Liver (tissue), 3 donors: Measurements from ENCODE around the gene GRIN3B.

Experiments used
- ATF3 ChIP-seq: IDR thresholded peaks from 2 replicates; pipeline ENCODE4 v1.6.1; 2016; ENCODE audit warnings: antibody characterized with exemption
- EGR1 ChIP-seq, 2 donors: IDR thresholded peaks; 2 replicates each; pipeline ENCODE4 v1.6.1; 2016 to 2018; ENCODE audit warnings: antibody characterized with exemption in 2 of 2, low read depth in 2 of 2
- GABPA ChIP-seq, 2 donors: IDR thresholded peaks in 1 of 2; conservative IDR thresholded peaks in 1 of 2; 2 replicates each; pipeline ENCODE4 v1.6.1; 2016; ENCODE audit warnings: antibody characterized with exemption in 2 of 2, mild to moderate bottlenecking in 1 of 2, moderate library complexity in 1 of 2
- HNF4G ChIP-seq: IDR thresholded peaks from 2 replicates; pipeline ENCODE4 v1.6.1; 2016; ENCODE audit warnings: antibody characterized with exemption
- NR2F2 ChIP-seq: IDR thresholded peaks from 2 replicates; pipeline ENCODE4 v1.6.1; 2016; ENCODE audit warnings: antibody characterized with exemption
- RAD21 ChIP-seq, 2 donors: IDR thresholded peaks; 2 replicates each; pipeline ENCODE4 v1.6.1; 2016; ENCODE audit warnings: antibody characterized with exemption in 2 of 2, mild to moderate bottlenecking in 2 of 2
- REST ChIP-seq: IDR thresholded peaks from 2 replicates; pipeline ENCODE4 v1.6.1; 2016; ENCODE audit warnings: antibody characterized with exemption, mild to moderate bottlenecking
- SP1 ChIP-seq: IDR thresholded peaks from 2 replicates; pipeline ENCODE4 v1.6.1; 2018; ENCODE audit warnings: antibody characterized with exemption, mild to moderate bottlenecking
- TAF1 ChIP-seq: conservative IDR thresholded peaks from 2 replicates; pipeline ENCODE4 v1.6.1; 2016; ENCODE audit warnings: antibody characterized with exemption, mild to moderate bottlenecking
- TF ChIP-seq, protein P1 (sequence below): fragments of 150-350 bp; IDR thresholded peaks from 2 replicates; pipeline ENCODE4 v1.5.1; 2017; ENCODE audit warnings: improper control_type of control experiment, low read depth, low read length; ENCODE audit not compliant: missing input control
- TF ChIP-seq, protein P2 (sequence below): IDR thresholded peaks from 2 replicates; pipeline ENCODE4 v1.6.1; 2016; ENCODE audit warnings: antibody characterized with exemption
- donor health status: healthy.
- donor health status: healthy.

DNA sequence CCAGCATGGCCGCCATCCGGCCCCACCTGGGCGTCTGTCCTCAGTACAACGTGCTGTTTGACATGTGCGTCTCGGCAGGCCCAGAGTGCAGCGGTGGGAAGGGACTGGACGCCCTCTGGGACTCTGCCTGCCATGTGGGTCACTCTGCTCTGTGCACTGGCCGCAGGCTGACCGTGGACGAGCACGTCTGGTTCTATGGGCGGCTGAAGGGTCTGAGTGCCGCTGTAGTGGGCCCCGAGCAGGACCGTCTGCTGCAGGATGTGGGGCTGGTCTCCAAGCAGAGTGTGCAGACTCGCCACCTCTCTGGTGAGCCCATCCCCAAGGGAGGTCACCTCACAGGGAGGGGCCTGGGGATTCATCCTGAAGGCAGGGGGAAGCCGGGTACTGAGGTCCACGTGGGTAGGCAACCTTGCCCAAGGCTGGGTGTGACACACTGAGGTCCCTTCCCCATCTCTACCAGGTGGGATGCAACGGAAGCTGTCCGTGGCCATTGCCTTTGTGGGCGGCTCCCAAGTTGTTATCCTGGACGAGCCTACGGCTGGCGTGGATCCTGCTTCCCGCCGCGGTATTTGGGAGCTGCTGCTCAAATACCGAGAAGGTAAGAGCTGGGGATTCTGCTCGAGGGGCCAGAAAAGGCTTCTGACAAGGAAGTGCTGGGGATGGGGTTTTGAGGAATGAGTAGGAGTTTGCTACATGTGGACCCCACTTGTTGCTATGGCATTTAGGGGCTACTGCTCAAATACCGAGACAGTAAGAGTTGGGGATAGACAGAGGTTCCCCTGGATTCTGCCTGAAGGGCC lies 51.0 kb downstream of the GRIN3B start:
- TF ChIP-seq TAF1 (no peak), ATF3 (no peak), HNF4G (no peak), EGR1 (IDR thresholded peaks at IDR 0.05; ENCODE audit: low read depth in 2 of 2) (no peak), RAD21 (IDR thresholded peaks at IDR 0.05) (no peak), REST (no peak), SP1 (no peak), NR2F2 (no peak), GABPA (IDR thresholded peaks at IDR 0.05 in 1 of 2, conservative IDR thresholded peaks at IDR 0.05 in 1 of 2) (no peak)
- TF ChIP-seq, protein P1, sequence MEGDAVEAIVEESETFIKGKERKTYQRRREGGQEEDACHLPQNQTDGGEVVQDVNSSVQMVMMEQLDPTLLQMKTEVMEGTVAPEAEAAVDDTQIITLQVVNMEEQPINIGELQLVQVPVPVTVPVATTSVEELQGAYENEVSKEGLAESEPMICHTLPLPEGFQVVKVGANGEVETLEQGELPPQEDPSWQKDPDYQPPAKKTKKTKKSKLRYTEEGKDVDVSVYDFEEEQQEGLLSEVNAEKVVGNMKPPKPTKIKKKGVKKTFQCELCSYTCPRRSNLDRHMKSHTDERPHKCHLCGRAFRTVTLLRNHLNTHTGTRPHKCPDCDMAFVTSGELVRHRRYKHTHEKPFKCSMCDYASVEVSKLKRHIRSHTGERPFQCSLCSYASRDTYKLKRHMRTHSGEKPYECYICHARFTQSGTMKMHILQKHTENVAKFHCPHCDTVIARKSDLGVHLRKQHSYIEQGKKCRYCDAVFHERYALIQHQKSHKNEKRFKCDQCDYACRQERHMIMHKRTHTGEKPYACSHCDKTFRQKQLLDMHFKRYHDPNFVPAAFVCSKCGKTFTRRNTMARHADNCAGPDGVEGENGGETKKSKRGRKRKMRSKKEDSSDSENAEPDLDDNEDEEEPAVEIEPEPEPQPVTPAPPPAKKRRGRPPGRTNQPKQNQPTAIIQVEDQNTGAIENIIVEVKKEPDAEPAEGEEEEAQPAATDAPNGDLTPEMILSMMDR: no peak
- TF ChIP-seq, protein P2, sequence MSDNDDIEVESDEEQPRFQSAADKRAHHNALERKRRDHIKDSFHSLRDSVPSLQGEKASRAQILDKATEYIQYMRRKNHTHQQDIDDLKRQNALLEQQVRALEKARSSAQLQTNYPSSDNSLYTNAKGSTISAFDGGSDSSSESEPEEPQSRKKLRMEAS: no peak
